ENCODE results near the gene IVL.
A peak's percentile ranks its signal among the peaks of the same experiment; 100 is the strongest.

Gene IVL

GRCh38 chr1:152907686-152908601 is at the start of gene IVL:
IVL (plus strand) TSS chr1:152908546; CDS start chr1:152909798, 1,252 bp downstream.
- DNase-seq, result no peak

- no peak for DNase-seq
These were observed 48.6 kb upstream of the IVL start, which contains the start of gene LCE7A for GRCh38 chr1:152859696-152860095. LCE7A (plus strand) TSS chr1:152859996; CDS start chr1:152860698, 702 bp downstream.

- no peak for DNase-seq
These were observed 48.2 kb upstream of the IVL start for GRCh38 chr1:152860129-152860528.

GRCh38 chr1:152861374-152861773 is 47.0 kb upstream of the IVL start:
- no peak for DNase-seq

GRCh38 chr1:152864443-152864842 is 43.9 kb upstream of the IVL start:
- DNase-seq, result no peak

- DNase-seq, result no peak
These were observed 42.0 kb upstream of the IVL start for GRCh38 chr1:152866321-152866720.

GRCh38 chr1:152869808-152870419 is 38.4 kb upstream of the IVL start:
- peak; percentile 55 for DNase-seq

- DNase-seq, result no peak
These were observed 37.3 kb upstream of the IVL start for GRCh38 chr1:152870831-152871730.

- no peak for DNase-seq
These were observed 36.6 kb upstream of the IVL start for GRCh38 chr1:152871731-152872126.

- DNase-seq, result no peak
These were observed 34.9 kb upstream of the IVL start for GRCh38 chr1:152873495-152873894.

- DNase-seq, result no peak
These were observed 31.5 kb upstream of the IVL start for GRCh38 chr1:152876827-152877226.

- DNase-seq, result no peak
These were observed 30.3 kb upstream of the IVL start, which contains the start of gene SMCP for GRCh38 chr1:152878042-152878441. SMCP (plus strand) TSS chr1:152878322; CDS start chr1:152884423, 6,101 bp downstream.

GRCh38 chr1:152879559-152880198 is 28.7 kb upstream of the IVL start:
- DNase-seq, result no peak

- no peak for DNase-seq
These were observed 28.0 kb upstream of the IVL start for GRCh38 chr1:152880316-152880715.

- DNase-seq, result peak; percentile 2
These were observed 27.4 kb upstream of the IVL start for GRCh38 chr1:152880907-152881306.

GRCh38 chr1:152884085-152884484 is 24.3 kb upstream of the IVL start:
- DNase-seq, result no peak

- DNase-seq, result no peak
These were observed 23.8 kb upstream of the IVL start for GRCh38 chr1:152884506-152884905.

GRCh38 chr1:152884966-152885624 is 23.3 kb upstream of the IVL start:
- DNase-seq, result no peak

GRCh38 chr1:152886085-152886484 is 22.3 kb upstream of the IVL start:
- DNase-seq, result no peak

GRCh38 chr1:152886758-152887409 is 21.5 kb upstream of the IVL start:
- no peak for DNase-seq

GRCh38 chr1:152888126-152888525 is 20.2 kb upstream of the IVL start:
- DNase-seq, result no peak

Data from CD4-positive, alpha-beta T cell treated with Interleukin-10 for 1 hour (primary cell).